ENCODE data around the gene SLC23A2.

GRCh38 chr20:4828830-4829513 lies 172.3 kb downstream of the SLC23A2 start:
- no peak for TF ChIP-seq EZH2 (IDR thresholded peaks at IDR 0.05; ENCODE audit: insufficient read depth, poor library complexity, severe bottlenecking)
- no peak for TF ChIP-seq EZH2phosphoT487 (IDR thresholded peaks at IDR 0.05; ENCODE audit: insufficient read depth, low read depth)
